Measurements from ENCODE around the gene MYL11. TPM values are rescaled to one million over a fixed set of nuclear protein-coding genes. Genes with fewer than 3 reads are reported as not detected.

Gene MYL11
- total RNA-seq, result not detected in 2 replicates

GRCh38 chr16:30374538-30374937, at the start of gene MYL11:
MYL11 (plus strand) TSS chr16:30374802; CDS start chr16:30374858, 56 bp downstream.

GRCh38 chr16:30355144-30355953, 19.3 kb upstream of the MYL11 start, which contains the start of gene CD2BP2:
CD2BP2 (minus strand) TSS chr16:30355308; CDS start chr16:30354681, 627 bp downstream.

GRCh38 chr16:30370456-30371247, 4.0 kb upstream of the MYL11 start, which contains the start of gene TBC1D10B:
TBC1D10B (minus strand) TSS chr16:30370494; CDS start chr16:30370183, 311 bp downstream.

GRCh38 chr16:30382111-30382881, 7.7 kb downstream of the MYL11 start, which contains the start of gene SEPTIN1:
SEPTIN1 (minus strand) TSS chr16:30382561; CDS start chr16:30382542, 19 bp downstream.

GRCh38 chr16:30395155-30395991, 20.8 kb downstream of the MYL11 start, which contains the start of gene ZNF48:
ZNF48 (plus strand) TSS chr16:30395420; CDS start chr16:30395795, 375 bp downstream.

GRCh38 chr16:30407102-30407803, 32.7 kb downstream of the MYL11 start, which contains the start of gene ZNF771:
ZNF771 (plus strand) TSS chr16:30407606; CDS start chr16:30408054, 448 bp downstream.

Small RNA genes within 50 kb of the gene (small RNA-seq; reads per million reads assigned to genes)
- 7.0 reads per million, percentile 85 among the genes with 10 or more reads in this experiment for gene RF00406

Other genes with a start within 250 kb of the MYL11 start
- 0.49 and 0.73 TPM in 2 replicates for gene CORO1A, start 191.2 kb upstream of the MYL11 start, total RNA-seq
- gene BOLA2B, start 181.1 kb upstream of the MYL11 start, total RNA-seq, result 26.1 and 65.0 TPM in 2 replicates
- 15.9 and 17.8 TPM in 2 replicates for gene SLX1A, start 180.9 kb upstream of the MYL11 start, total RNA-seq
- gene SULT1A3, start 175.5 kb upstream of the MYL11 start, total RNA-seq, result 3.7 and 3.8 TPM in 2 replicates
- gene NPIPB13, start 126.3 kb upstream of the MYL11 start, total RNA-seq, result 0.65 TPM in 1 of 2 replicates, not detected in the other
- 28.8 and 30.7 TPM in 2 replicates for gene CD2BP2, start 19.5 kb upstream of the MYL11 start, total RNA-seq
- gene TBC1D10B, start 4.3 kb upstream of the MYL11 start, total RNA-seq, result 45.1 and 47.4 TPM in 2 replicates
- gene SEPTIN1, start 7.8 kb downstream of the MYL11 start, total RNA-seq, result 0.12 and 0.32 TPM in 2 replicates
- 6.3 and 8.0 TPM in 2 replicates for gene ZNF48, start 20.6 kb downstream of the MYL11 start, total RNA-seq
- 10.8 and 11.5 TPM in 2 replicates for gene ZNF771, start 32.8 kb downstream of the MYL11 start, total RNA-seq
- 7.3 and 8.6 TPM in 2 replicates for gene DCTPP1, start 55.2 kb downstream of the MYL11 start, total RNA-seq
- 9.1 and 12.0 TPM in 2 replicates for gene SEPHS2, start 71.1 kb downstream of the MYL11 start, total RNA-seq
- gene ITGAL, start 97.9 kb downstream of the MYL11 start, total RNA-seq, result not detected in 2 replicates
- 31.5 and 32.9 TPM in 2 replicates for gene ZNF768, start 151.8 kb downstream of the MYL11 start, total RNA-seq
- 15.3 and 16.6 TPM in 2 replicates for gene ZNF747, start 160.1 kb downstream of the MYL11 start, total RNA-seq
- gene ZNF764, start 183.6 kb downstream of the MYL11 start, total RNA-seq, result 8.6 and 9.7 TPM in 2 replicates
- 7.2 and 12.5 TPM in 2 replicates for gene ZNF688, start 196.9 kb downstream of the MYL11 start, total RNA-seq
- 11.1 and 15.6 TPM in 2 replicates for gene ZNF785, start 210.9 kb downstream of the MYL11 start, total RNA-seq
- 13.8 and 17.0 TPM in 2 replicates for gene ZNF689, start 235.6 kb downstream of the MYL11 start, total RNA-seq

All from hair follicle dermal papilla cell (primary cell).